Kidney (tissue), 14 donors: ENCODE measurements around the gene MTCL1. TPM values are rescaled to one million over a fixed set of nuclear protein-coding genes. Genes with fewer than 3 reads are reported as not detected.

ENCODE experiments used
- DNase-seq, 5 donors: peaks; one replicate each; pipeline ENCODE4 v3.0.0-alpha.2; 2013 to 2020
- FAIRE-seq: peaks from 2 replicates; lab custom pipeline; 2012; peaks lifted over from hg19 to GRCh38; lab: Jason Lieb, UNC
- H3K27ac ChIP-seq, 2 donors: one replicate each; pipeline ENCODE4 v1.7.0; 2013; ENCODE audit warnings: low read depth in 2 of 2, low read length in 2 of 2, inconsistent platforms in 1 of 2
- H3K27me3 ChIP-seq: one replicate; pipeline ENCODE4 v1.7.1; 2013; ENCODE audit warnings: low read length, inconsistent platforms; ENCODE audit not compliant: control insufficient read depth, insufficient read depth
- H3K36me3 ChIP-seq, 3 donors: one replicate each; pipeline versions ENCODE4 v1.7.0 to v1.7.1; 2013; ENCODE audit warnings: low read length in 3 of 3, control low read depth in 1 of 3, inconsistent platforms in 1 of 3; ENCODE audit not compliant: insufficient read depth in 3 of 3, control insufficient read depth in 2 of 3
- H3K4me1 ChIP-seq, 3 donors: one replicate each; pipeline versions ENCODE4 v1.7.0 to v1.7.1; 2013; ENCODE audit warnings: low read length in 3 of 3, inconsistent platforms in 1 of 3, low read depth in 1 of 3; ENCODE audit not compliant: control insufficient read depth in 2 of 3, insufficient read depth in 2 of 3
- H3K4me3 ChIP-seq, 3 donors: one replicate each; pipeline versions ENCODE4 v1.7.0 to v1.8.1; 2013; ENCODE audit warnings: low read length in 3 of 3, control low read depth in 1 of 3, inconsistent platforms in 1 of 3
- H3K9ac ChIP-seq, 3 donors: one replicate each; pipeline versions ENCODE4 v1.7.0 to v1.7.1; 2013; ENCODE audit warnings: low read length in 3 of 3, control low read depth in 1 of 3, inconsistent platforms in 1 of 3
- H3K9me3 ChIP-seq, 3 donors: one replicate each; pipeline versions ENCODE4 v1.7.0 to v1.7.1; 2013; ENCODE audit warnings: low read length in 3 of 3, control low read depth in 1 of 3, inconsistent platforms in 1 of 3; ENCODE audit not compliant: control insufficient read depth in 2 of 3, insufficient read depth in 1 of 3
- intact Hi-C: fragments of 100-400 bp; cut with DNase I; formaldehyde crosslinking; loops from one replicate; pipeline ENCODE4 v1.11.1; 2022
- polyA plus RNA-seq: library from polyadenylated mRNA; stranded (reverse); fragments of 350-450 nt; fragmentation: Illumina TruSeq; extraction: RNeasy Lipid Tissue Mini Kit (QIAGEN cat#74804); gene quantifications from one replicate; pipeline ENCODE4 v1.2.3, GENCODE V29; 2014; ENCODE audit warnings: low read depth, low replicate concordance; ENCODE audit not compliant: insufficient read depth
- total RNA-seq: library from RNA; stranded (reverse); fragmentation: NEBNext Ultra II Directional; extraction: Animal tissue kit (Norgen Biotek cat#: 25700); gene quantifications from one replicate; pipeline ENCODE4 v1.2.1, GENCODE V29; 2021
- TF ChIP-seq, protein P1 (sequence below): IDR thresholded peaks from 3 replicates; pipeline ENCODE4 v1.5.1; 2012; ENCODE audit warnings: mild to moderate bottlenecking, moderate library complexity, borderline replicate concordance; ENCODE audit not compliant: insufficient read depth; ENCODE audit errors: extremely low read depth
- donor health status: control.
- donor health status: control.
- donor health status: control.
- donor health status: control.
- donor health status: control.
- donor health status: DM: yes; HTN: yes; CAD: no.
- donor health status: Normal renal cell carcinoma (clear cell type).

MTCL1 gene
- total and polyA plus RNA-seq, 2 donors from 2014 or later: 2.5 to 15.3 TPM

DNA sequence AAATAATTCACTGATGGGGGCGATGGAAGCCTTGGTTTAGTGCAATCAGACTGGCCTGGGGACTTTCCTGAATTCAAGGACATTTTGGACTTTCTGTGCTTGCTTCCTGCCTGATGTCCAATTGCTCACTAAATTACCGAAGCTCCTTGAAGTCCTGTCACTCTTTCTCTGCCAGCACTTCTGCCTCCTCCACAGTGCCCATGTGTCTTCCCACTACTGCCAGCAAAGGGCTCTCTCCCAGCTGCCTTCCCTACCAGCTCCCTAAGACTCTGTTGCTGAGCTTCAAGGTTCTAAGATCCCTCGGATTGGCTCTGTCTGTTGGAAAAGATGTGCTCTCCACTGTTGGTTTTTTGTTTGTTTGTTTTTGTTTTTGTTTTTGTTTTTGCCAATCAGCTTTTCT, 158.1 kb downstream of the MTCL1 start:
- Histone ChIP-seq H3K9me3 (no peaks in the 10 kb centered on the region), H3K4me1 (no peaks in the 10 kb centered on the region), H3K27ac (no peak overlapping the region), H3K9ac (no peak overlapping the region), H3K27me3 (no peaks in the 10 kb centered on the region), H3K4me3 (no peak overlapping the region), H3K36me3 (no peaks in the 10 kb centered on the region)
- no peak for FAIRE-seq
- intact Hi-C loops: no loop called here
- no peak for DNase-seq
- TF ChIP-seq, protein P1, sequence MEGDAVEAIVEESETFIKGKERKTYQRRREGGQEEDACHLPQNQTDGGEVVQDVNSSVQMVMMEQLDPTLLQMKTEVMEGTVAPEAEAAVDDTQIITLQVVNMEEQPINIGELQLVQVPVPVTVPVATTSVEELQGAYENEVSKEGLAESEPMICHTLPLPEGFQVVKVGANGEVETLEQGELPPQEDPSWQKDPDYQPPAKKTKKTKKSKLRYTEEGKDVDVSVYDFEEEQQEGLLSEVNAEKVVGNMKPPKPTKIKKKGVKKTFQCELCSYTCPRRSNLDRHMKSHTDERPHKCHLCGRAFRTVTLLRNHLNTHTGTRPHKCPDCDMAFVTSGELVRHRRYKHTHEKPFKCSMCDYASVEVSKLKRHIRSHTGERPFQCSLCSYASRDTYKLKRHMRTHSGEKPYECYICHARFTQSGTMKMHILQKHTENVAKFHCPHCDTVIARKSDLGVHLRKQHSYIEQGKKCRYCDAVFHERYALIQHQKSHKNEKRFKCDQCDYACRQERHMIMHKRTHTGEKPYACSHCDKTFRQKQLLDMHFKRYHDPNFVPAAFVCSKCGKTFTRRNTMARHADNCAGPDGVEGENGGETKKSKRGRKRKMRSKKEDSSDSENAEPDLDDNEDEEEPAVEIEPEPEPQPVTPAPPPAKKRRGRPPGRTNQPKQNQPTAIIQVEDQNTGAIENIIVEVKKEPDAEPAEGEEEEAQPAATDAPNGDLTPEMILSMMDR: no peak

DNA sequence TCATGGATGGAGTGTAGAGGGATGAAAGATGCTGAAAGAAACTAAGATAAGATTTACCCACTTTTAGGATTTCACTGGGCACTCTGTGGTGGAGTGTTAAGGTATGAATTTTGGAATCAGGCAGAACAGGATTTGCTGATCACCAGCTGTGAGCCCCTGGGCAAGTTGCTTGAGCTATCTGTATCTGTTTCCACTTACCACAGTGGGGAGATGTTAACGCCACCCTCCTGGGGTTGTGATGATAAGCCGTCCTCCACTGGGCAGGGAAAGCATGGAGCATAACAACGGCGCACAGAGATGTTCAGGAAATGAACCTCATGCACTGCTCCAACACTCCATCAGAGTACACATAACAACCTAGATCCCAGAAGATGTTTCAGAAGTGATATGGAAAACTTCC, 160.6 kb downstream of the MTCL1 start:
- no peak overlapping the region for H3K4me3 ChIP-seq
- H3K4me1 ChIP-seq: no peaks in the 10 kb centered on the region
- intact Hi-C loops: no loop called here
- FAIRE-seq: no peak
- H3K9ac ChIP-seq: no peak overlapping the region
- TF ChIP-seq, protein P1: no peak
- no peaks in the 10 kb centered on the region for H3K9me3 ChIP-seq
- no peaks in the 10 kb centered on the region for H3K36me3 ChIP-seq
- no peak for DNase-seq
- no peaks in the 10 kb centered on the region for H3K27me3 ChIP-seq
- no peak overlapping the region for H3K27ac ChIP-seq

DNA sequence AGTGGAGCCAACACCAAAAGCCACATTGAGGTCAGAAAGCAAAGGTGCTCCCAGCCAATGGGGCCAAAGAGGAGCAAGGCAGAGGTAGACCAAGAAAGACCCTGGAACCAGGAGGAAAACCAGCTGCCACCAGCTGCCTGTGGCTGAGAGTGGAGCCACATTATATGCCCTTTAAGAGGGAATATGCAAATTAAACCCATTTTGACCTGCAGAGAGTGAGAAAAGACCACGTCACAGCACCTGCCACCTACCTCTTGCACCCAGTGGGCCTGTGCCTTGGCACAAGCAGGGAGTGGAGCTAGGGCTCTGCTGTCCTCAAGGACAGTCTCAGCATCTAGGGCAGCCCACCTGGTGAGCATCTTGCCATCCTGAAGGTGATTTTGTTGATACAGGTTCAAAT, 161.3 kb downstream of the MTCL1 start:
- H3K4me1 ChIP-seq: no peaks in the 10 kb centered on the region
- DNase-seq: no peak
- no peak overlapping the region for H3K9ac ChIP-seq
- TF ChIP-seq, protein P1: no peak
- H3K4me3 ChIP-seq: no peak overlapping the region
- H3K27me3 ChIP-seq: no peaks in the 10 kb centered on the region
- FAIRE-seq: no peak
- H3K36me3 ChIP-seq: no peaks in the 10 kb centered on the region
- no peaks in the 10 kb centered on the region for H3K9me3 ChIP-seq
- H3K27ac ChIP-seq: no peak overlapping the region
- intact Hi-C loops: no loop called here

DNA sequence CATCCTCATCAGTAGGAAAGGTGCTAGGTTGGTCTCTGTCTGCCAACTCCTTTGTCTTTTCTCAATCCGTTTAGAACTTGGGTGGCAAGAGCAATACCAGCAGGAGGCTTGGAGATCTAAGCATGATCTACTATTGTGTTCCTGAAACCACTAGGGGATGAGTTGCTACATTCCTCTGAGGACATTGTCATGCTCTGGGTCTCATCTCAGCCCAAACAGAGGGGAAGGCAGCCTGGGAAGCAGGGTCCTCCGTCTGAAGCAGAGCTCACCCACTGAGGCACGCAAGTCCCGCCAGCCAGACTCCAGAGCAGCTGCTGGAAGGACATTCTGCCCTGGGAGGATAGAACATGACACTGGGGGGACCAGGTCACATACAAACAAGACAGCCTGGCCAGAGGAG, 162.9 kb downstream of the MTCL1 start:
- intact Hi-C loops: no loop called here
- no peaks in the 10 kb centered on the region for H3K4me1 ChIP-seq
- no peaks in the 10 kb centered on the region for H3K27me3 ChIP-seq
- no peak overlapping the region for H3K9ac ChIP-seq
- no peak overlapping the region for H3K4me3 ChIP-seq
- DNase-seq (no peak), FAIRE-seq (no peak)
- no peaks in the 10 kb centered on the region for H3K36me3 ChIP-seq
- no peaks in the 10 kb centered on the region for H3K9me3 ChIP-seq
- H3K27ac ChIP-seq: no peak overlapping the region
- TF ChIP-seq, protein P1: no peak
